Breast epithelium (tissue), 4 donors: ENCODE data around the gene COL9A3. TPM values are rescaled to one million over a fixed set of nuclear protein-coding genes. Genes with fewer than 3 reads are reported as not detected.

Experiments used
- DNase-seq, 2 donors: peaks; one replicate each; pipeline ENCODE4 v3.0.0-alpha.2; 2019; ENCODE audit warnings: low spot score in 2 of 2
- H3K27ac ChIP-seq, 2 donors: fragments of 200-600 bp; sonication (generic) in 1 of 2; one replicate each; pipeline ENCODE4 v1.5.1; 2016 to 2019; ENCODE audit warnings: mild to moderate bottlenecking in 1 of 2
- H3K27me3 ChIP-seq, 2 donors: fragments of 200-600 bp; sonication (generic) in 1 of 2; one replicate each; pipeline versions ENCODE4 v1.5.1 to v1.6.0; 2017 to 2019; ENCODE audit warnings: control low read depth in 1 of 2, mild to moderate bottlenecking in 1 of 2
- H3K36me3 ChIP-seq: fragments of 200-600 bp; one replicate; pipeline ENCODE4 v1.5.1; 2019
- H3K4me1 ChIP-seq, 2 donors: fragments of 200-600 bp; sonication (generic); one replicate each; pipeline ENCODE4 v1.5.1; 2016 to 2019; ENCODE audit warnings: control low read depth in 1 of 2
- H3K4me3 ChIP-seq, 3 donors: fragments of 200-600 bp; sonication (generic); 1 replicate in 2 of 3; 2 replicates in 1 of 3; pipeline ENCODE4 v1.5.1; 2016 to 2019; ENCODE audit warnings: mild to moderate bottlenecking in 3 of 3, moderate library complexity in 2 of 3
- H3K9me3 ChIP-seq, 2 donors: fragments of 200-600 bp; sonication (generic) in 1 of 2; one replicate each; pipeline ENCODE4 v1.5.1; 2016 to 2019; ENCODE audit warnings: control low read depth in 1 of 2
- POLR2A ChIP-seq: fragments of 450-650 bp; IDR thresholded peaks from one replicate; pipeline ENCODE4 v1.6.1; 2016; ENCODE audit warnings: antibody characterized with exemption, mild to moderate bottlenecking, moderate library complexity
- POLR2AphosphoS5 ChIP-seq, 3 donors: sonication (generic); formaldehyde crosslinking; IDR thresholded peaks; one replicate each; pipeline ENCODE4 v1.6.1; 2017; ENCODE audit warnings: antibody characterized with exemption in 3 of 3
- intact Hi-C: fragments of 100-400 bp; cut with DNase I; formaldehyde crosslinking; loops from one replicate; pipeline ENCODE4 v1.15.1; 2023; ENCODE audit warnings: low total_unique reads
- total RNA-seq, 3 donors: library from RNA; depleted of rRNA; stranded (reverse); fragments of >200 nt; gene quantifications; one replicate each; pipeline ENCODE4 v1.1.0, GENCODE V29; 2016
- TF ChIP-seq, protein P1 (sequence below), 3 donors: fragments of 450-650 bp; IDR thresholded peaks; one replicate each; pipeline ENCODE4 v1.5.1; 2016 to 2017; ENCODE audit warnings: antibody characterized with exemption in 3 of 3, mild to moderate bottlenecking in 3 of 3, moderate library complexity in 3 of 3

COL9A3 gene
- total RNA-seq, 3 donors from 2014 or later, result 0.16 to 10.2 (median 5.0) TPM

DNA sequence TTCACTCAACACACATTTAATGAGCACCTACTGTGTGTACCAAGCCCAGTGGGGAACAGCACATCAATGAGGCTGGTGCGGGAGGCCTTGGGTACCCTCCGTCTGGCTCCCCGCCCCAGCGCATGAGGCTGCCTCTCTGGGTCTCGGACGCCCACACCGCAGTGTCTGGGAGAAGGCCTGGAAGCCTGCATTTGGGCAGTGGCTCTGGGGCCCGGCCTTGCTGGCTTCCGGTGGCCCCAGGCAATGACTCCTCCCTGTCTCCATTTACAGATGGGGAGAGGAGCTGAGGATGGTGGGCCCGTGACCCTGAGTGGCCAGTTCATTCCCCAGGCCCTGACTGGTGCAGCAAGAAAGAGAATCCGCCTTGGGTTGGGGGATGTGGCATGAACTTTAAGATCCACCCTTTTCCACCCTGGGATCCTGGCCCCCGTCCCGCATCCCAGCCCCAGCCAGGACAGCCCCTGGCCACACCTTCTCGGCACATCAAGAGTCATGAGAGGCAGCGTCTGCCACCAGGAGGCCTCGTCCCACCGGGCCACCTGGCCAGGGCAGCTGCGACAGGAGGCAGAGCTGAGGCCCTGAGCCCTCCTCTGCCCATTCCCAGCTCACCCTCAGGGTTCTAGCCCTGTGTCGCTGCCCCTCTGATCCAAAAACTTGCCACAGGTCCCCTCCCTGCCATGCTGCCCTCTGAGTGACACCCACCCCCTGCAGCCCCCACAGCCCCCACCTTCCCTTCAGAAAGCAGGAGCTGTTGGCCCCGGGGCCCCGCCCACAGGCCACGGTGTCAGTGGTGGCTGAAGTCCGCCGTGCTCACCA, 38.0 kb upstream of the COL9A3 start:
- Histone ChIP-seq H3K9me3 (no peaks in the 10 kb centered on the region), H3K4me1 (no peaks in the 10 kb centered on the region), H3K27me3 (peaks cover 0 to 36% of the 10 kb centered on the region in 2 donors), H3K27ac (no peak overlapping the region), H3K4me3 (no peak overlapping the region), H3K36me3 (no peaks in the 10 kb centered on the region)
- intact Hi-C loops, result loop anchor here (5.0 kb wide), 1 partner anchor 628 kb away; no protein-coding TSS in a partner anchor
- DNase-seq, result no peak
- TF ChIP-seq, protein P1, sequence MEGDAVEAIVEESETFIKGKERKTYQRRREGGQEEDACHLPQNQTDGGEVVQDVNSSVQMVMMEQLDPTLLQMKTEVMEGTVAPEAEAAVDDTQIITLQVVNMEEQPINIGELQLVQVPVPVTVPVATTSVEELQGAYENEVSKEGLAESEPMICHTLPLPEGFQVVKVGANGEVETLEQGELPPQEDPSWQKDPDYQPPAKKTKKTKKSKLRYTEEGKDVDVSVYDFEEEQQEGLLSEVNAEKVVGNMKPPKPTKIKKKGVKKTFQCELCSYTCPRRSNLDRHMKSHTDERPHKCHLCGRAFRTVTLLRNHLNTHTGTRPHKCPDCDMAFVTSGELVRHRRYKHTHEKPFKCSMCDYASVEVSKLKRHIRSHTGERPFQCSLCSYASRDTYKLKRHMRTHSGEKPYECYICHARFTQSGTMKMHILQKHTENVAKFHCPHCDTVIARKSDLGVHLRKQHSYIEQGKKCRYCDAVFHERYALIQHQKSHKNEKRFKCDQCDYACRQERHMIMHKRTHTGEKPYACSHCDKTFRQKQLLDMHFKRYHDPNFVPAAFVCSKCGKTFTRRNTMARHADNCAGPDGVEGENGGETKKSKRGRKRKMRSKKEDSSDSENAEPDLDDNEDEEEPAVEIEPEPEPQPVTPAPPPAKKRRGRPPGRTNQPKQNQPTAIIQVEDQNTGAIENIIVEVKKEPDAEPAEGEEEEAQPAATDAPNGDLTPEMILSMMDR (IDR thresholded peaks at IDR 0.05), result no peak
- TF ChIP-seq POLR2AphosphoS5 (IDR thresholded peaks at IDR 0.05), result no peak
- no peak for TF ChIP-seq POLR2A

DNA sequence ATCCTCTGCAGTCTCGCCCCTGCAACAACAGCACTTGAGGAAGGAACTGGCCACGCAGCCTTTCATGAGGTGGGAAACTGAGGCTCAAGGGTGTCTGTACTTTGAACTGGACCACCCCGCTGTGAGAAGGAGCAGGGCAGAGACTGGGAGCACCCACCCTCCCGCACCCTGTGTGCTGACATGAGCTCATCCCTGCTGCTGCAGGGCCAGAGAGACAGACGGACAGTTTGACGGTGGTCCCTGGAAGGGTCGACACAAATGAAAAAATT, 37.5 kb upstream of the COL9A3 start:
- H3K36me3 ChIP-seq, result no peaks in the 10 kb centered on the region
- intact Hi-C loops, result loop anchor here (5.0 kb wide), 1 partner anchor 628 kb away; no protein-coding TSS in a partner anchor

DNA sequence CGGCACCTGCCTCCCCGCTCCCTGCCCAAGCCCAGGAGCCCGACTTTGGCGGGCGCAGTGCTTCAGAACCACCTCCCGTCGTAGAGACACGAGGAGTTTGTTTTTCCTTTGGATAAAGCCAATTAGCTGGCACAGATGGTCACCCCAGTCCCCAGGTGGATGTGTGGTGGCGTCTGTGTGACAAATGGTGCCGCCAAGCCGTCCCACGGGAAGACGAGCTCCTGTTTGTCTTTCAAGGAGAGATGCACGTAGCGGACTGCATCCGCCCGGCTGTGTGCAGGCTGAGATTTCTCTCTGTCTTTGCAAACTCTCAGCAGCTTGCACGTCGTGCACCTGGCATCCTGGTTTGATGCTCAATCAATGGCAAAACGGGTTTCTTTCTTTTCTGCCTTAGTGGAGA, 36.6 kb upstream of the COL9A3 start:
- intact Hi-C loops, result loop anchor here (10.0 kb wide), 3 partner anchors 85 to 285 kb away; no protein-coding TSS in a partner anchor
- H3K4me1 ChIP-seq, result no peaks in the 10 kb centered on the region
- DNase-seq, result no peak
- H3K4me3 ChIP-seq, result no peak overlapping the region
- no peaks in the 10 kb centered on the region for H3K9me3 ChIP-seq
- TF ChIP-seq POLR2AphosphoS5 (IDR thresholded peaks at IDR 0.05) (no peak), POLR2A (no peak)
- TF ChIP-seq, protein P1 (IDR thresholded peaks at IDR 0.05), result no peak
- no peak overlapping the region for H3K27ac ChIP-seq
- no peaks in the 10 kb centered on the region for H3K36me3 ChIP-seq
- peaks cover 0 to 28% of the 10 kb centered on the region in 2 donors for H3K27me3 ChIP-seq

More for the DNA sequence above, 37.5 kb upstream of the COL9A3 start:
- Histone ChIP-seq H3K27ac (no peak overlapping the region), H3K4me1 (no peaks in the 10 kb centered on the region), H3K27me3 (peaks cover 0 to 36% of the 10 kb centered on the region in 2 donors), H3K9me3 (no peaks in the 10 kb centered on the region), H3K4me3 (no peak overlapping the region)
- TF ChIP-seq POLR2A (no peak), POLR2AphosphoS5 (IDR thresholded peaks at IDR 0.05) (no peak)
- TF ChIP-seq, protein P1 (IDR thresholded peaks at IDR 0.05), result no peak
- DNase-seq, result no peak

DNA sequence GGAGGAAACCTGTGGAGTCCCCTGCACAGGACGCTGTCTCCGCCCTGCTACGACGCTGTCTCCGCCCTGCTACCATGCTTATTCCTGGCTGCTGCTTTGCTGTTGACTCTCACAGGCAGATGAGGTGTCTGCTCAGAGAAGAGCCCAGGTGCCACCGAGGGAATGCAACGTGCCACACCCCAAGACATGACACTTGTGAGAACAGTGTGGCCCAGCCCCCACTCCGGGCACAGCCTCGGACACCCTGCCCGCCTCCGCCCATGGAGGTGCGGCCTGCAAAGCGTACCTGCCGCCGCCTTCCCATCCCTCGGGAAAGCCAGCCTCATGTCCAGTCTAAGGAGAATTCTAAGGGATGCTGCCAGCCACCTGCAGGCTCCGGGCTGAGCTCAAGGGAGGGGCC, 36.2 kb upstream of the COL9A3 start:
- Histone ChIP-seq H3K9me3 (no peaks in the 10 kb centered on the region), H3K36me3 (no peaks in the 10 kb centered on the region), H3K4me3 (no peak overlapping the region), H3K27ac (no peak overlapping the region), H3K27me3 (peaks cover 0 to 24% of the 10 kb centered on the region in 2 donors), H3K4me1 (no peaks in the 10 kb centered on the region)
- intact Hi-C loops, result loop anchor here (10.0 kb wide), 3 partner anchors 86 to 286 kb away; no protein-coding TSS in a partner anchor
- no peak for DNase-seq
- TF ChIP-seq POLR2AphosphoS5 (IDR thresholded peaks at IDR 0.05), result no peak
- no peak for TF ChIP-seq POLR2A

DNA sequence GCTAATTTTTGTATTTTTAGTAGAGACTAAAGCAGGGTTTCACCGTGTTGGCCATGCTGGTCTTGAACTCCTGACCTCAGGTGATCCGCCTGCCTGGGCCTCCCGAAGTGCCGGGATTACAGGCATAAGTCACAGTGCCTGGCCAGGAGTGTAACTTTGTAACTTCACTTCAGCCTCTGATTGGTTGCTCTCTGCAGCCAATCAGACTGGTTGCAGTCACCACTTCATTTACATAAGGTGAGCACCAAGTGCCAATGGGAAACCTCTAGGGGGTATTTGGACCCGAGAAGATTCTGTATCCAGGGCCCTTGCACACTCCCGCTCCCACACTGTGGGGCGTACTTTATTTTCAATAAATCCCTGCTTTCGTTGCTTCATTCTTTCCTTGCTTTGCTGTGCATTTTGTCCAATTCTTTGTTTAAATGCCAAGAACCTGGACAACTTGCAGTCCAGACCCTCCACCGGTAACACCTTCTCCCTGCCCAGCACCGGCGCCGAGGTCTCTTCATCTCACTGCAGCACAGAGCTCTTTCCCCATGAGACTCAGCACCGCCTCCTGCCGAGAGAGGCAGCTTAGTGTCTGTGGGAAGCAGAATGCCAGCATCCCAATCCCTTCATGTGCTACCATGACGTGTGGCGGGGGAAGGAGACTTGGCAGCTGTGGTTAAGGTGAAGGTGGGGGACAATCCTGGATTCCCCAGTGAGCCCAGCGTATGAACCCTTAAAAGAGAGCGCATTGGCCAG, 34.5 kb upstream of the COL9A3 start:
- intact Hi-C loops, result loop anchor here (10.0 kb wide), 3 partner anchors 88 to 288 kb away; no protein-coding TSS in a partner anchor

More for the DNA sequence above, 34.5 kb upstream of the COL9A3 start:
- no peak for TF ChIP-seq POLR2A
- no peak for TF ChIP-seq POLR2AphosphoS5 (IDR thresholded peaks at IDR 0.05)
- TF ChIP-seq, protein P1 (IDR thresholded peaks at IDR 0.05), result no peak
- no peak for DNase-seq
- H3K27me3 ChIP-seq, result peaks cover 0 to 24% of the 10 kb centered on the region in 2 donors
- H3K36me3 ChIP-seq, result no peaks in the 10 kb centered on the region
- H3K4me3 ChIP-seq, result no peak overlapping the region
- H3K4me1 ChIP-seq, result no peaks in the 10 kb centered on the region
- no peaks in the 10 kb centered on the region for H3K9me3 ChIP-seq
- no peak overlapping the region for H3K27ac ChIP-seq
